HG03565 (cell line): ENCODE data around the gene RASSF1.

Source experiments
- ATAC-seq: cut with Tn5 transposase; IDR thresholded peaks from one replicate; pipeline ENCODE4 v1.9.1; 2021; ENCODE audit warnings: mild to moderate bottlenecking, moderate library complexity; ENCODE audit not compliant: unreplicated experiment

RASSF1 gene

DNA sequence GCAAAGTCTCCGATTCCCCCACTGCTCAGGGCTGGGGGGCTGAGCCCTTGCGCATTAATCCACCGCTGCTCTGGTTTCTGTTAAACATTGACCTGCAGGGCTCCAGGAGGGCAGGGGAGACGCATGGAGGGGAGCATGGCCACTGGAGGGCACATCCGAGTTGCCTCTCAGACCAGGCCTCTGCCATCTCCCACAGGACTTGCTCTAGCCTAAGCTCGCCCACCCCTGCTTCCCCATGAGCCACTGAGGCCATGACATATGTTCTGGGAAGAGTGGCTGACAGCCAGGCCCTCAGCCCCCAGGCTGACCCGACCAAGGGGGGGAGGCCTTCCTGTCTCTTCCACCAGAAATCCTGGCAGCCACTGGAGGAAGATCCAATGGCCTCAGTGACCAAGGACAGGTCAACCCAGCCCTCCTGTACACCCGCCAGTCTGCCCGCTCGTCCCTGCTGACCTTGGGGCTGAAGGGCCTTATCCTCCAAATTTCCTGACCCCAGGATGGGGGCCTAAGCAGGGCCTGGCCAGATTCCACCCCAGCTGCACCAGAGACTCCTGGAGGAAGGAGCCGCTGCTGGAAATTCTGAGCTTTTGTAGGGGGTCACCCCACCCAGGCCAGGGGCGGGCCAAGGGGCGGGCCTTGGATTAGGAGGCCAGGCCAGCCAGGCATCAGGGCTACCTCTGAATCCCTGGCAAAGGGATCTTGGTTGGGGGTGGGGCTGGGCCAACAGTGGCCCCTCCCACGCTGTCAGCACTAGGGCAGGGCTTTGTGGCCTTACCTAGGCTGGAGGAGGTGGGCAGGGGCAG, 37.4 kb downstream of the RASSF1 start, which contains the start of gene HYAL1:
HYAL1 (minus strand) TSS at position 562 of the 803 bp plus-strand sequence. CDS start 618 bp downstream, outside the sequence.
- no peak for ATAC-seq

GRCh38 chr3:50302095-50303012, 38.3 kb downstream of the RASSF1 start:
- ATAC-seq, result no peak

DNA sequence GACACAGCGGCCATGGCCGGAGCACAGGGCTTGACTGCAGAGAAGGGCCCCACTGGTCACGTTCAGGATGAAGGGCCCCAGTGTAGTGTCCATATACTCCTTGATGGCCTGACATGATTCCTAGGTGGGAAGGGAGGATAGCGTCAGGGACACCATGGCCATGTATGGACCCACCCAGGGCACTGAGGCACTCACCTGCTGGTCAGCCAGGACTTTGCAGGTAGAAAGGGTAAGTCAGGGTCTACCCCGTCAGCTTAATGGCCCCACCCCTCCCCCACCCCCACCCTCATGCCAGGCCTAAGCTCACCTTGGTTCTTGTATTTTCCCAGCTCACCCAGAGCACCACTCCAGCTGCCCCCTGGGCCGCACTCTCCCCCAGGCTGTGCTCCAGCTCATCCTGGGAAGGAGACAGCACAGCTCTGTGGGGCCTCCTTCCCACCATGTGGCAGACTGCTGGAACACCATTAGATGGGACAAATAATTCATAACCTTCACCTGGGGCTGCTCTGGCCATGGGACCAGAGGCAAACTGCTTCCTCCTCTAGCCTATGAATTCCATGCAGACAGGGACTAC, 39.9 kb downstream of the RASSF1 start:
- no peak for ATAC-seq

- no peak for ATAC-seq
Measured at GRCh38 chr3:50299929-50300680, 40.5 kb downstream of the RASSF1 start.

GRCh38 chr3:50299638-50299928, 41.1 kb downstream of the RASSF1 start:
- no peak for ATAC-seq

GRCh38 chr3:50298836-50299637, 41.6 kb downstream of the RASSF1 start, which contains the start of the genes HYAL3 and NAA80:
Gene HYAL3 (minus strand): TSS chr3:50299405. CDS start chr3:50295602, 3,803 bp downstream.
Gene NAA80 (minus strand): TSS chr3:50299405. CDS start chr3:50297463, 1,942 bp downstream.
- ATAC-seq, result peak; percentile 70

DNA sequence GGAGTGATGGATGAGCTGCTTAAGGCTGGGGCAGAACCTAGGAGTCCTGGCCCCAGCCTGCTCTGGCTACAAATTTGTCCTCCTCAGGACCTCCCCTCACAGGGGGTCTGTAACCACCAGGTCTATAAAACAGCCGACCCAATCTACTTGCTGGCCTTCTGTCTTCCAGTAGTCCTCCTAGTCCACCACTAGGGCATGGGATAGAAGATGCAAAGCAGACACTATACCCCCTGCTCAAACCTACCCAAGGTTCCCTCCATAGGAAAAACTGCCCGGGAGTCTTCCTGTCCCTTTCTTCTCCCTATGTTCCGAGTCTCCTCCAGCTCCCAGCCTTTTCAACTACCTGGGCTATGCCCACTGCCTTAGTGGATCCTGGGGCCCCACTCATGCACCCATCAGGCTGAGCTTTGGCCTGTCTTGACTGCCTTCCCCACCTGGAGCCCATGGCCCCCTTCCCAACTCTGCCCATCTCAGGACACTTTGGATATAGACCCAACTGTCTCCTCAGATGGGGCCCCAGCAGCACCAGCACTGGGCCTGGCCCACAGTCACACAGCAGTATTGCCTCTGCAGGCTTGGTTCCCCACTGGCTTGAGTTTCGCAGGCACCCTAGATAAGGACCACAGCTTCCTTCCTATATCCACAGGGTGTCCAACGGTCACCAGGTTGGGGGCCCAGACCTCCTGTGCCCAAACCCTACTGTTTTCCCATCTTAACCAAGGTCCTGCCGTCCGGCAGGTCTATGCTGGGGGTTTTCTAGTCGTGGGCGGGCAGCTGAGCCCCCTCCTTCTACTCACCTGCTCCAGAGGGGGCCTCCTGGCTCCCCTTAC, 42.5 kb downstream of the RASSF1 start:
- no peak for ATAC-seq

GRCh38 chr3:50297384-50297775, 43.3 kb downstream of the RASSF1 start:
- no peak for ATAC-seq

DNA sequence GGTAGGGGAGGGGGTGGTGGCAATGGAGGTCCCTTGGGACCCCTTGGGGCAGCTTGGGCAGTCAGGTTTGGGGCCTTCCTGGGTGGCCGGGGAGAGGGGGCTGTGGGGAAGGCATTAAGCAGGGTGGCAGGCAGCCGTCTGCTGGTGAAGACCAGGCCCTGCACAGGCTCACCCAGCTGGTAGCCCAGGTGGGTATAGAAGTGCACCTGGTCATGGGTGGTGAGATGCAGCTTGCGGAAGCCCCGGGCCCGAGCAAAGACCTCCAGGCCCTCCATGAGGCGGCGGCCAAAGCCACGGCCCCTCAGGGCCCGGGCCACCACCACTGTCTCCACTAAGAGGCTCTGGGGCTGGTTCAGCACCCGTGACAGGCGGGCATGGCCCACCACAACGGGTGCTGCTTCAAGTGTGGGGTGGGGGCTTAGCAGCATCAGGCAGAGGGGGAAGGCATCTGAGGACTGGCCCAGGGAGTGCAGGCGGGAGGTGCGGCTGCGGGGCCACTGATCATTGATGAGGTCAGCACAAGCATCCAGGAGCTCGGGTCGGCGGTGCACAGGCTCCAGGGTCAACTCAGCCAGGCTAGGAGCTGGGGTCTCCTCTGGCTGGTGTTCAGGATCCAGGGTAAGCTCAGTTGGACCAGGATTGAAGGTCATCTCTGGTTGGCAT, 43.8 kb downstream of the RASSF1 start:
- no peak for ATAC-seq

- ATAC-seq, result no peak
Measured at GRCh38 chr3:50295553-50296431, 44.8 kb downstream of the RASSF1 start.

- no peak for ATAC-seq
Measured at GRCh38 chr3:50294492-50295403, 45.9 kb downstream of the RASSF1 start.

- no peak for ATAC-seq
Measured at GRCh38 chr3:50294089-50294488, 46.5 kb downstream of the RASSF1 start.

DNA sequence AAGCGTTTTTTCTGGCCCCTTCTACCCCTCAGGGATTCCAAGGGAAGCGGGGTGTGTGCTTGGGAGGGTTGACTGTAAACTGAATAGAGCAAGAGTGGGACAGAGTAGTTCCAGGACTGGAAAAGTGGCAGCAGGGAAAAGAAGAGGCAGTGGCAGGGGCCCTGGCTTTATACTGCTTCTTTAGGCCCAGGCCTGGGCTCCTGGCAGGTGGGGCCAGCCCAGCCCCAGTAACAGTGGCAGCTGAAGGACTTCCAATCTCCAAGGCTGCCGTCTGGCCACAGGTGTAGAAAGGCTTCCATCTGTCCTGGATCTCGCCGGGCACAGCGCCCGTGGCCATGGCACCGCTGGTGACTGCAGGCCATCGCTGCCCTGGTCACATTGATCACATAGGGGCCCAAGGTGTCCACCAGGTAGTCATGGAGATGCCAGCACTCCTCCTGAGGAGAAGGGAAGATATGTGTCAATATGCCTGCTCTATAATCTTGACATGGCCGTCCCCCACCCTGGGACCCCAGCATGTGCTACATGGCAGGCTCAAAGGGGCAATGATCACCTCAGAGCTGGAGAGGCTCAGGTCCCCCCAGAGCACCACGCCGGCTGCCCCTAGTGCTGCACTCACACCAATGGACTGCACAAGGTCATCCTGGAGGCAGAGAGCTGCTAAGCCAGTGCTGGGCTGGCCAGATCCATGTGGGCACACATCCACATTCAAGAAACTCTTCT, 47.4 kb downstream of the RASSF1 start:
- no peak for ATAC-seq

- peak; percentile 92 for ATAC-seq
Measured at GRCh38 chr3:50292159-50293078, 48.2 kb downstream of the RASSF1 start, which contains the start of gene IFRD2. Gene IFRD2 (minus strand): TSS chr3:50292429. CDS start chr3:50292274, 155 bp downstream.
